HG02885 (cell line): Measurements from ENCODE around the gene RPL39.
"Not testable (repeated sequence)": the region's sequence is repeated elsewhere in the genome, so short reads cannot be mapped to it uniquely, and the experiment has no call there.

Experiments
- ATAC-seq: cut with Tn5 transposase; IDR thresholded peaks from one replicate; pipeline ENCODE4 v1.9.1; 2021; ENCODE audit warnings: mild to moderate bottlenecking; ENCODE audit not compliant: unreplicated experiment, poor library complexity

RPL39 gene

GRCh38 chrX:119791437-119792231 lies at the start of gene RPL39:
RPL39 (minus strand) TSS chrX:119791630; CDS start chrX:119791576, 54 bp downstream.
- peak; percentile 86 for ATAC-seq

DNA sequence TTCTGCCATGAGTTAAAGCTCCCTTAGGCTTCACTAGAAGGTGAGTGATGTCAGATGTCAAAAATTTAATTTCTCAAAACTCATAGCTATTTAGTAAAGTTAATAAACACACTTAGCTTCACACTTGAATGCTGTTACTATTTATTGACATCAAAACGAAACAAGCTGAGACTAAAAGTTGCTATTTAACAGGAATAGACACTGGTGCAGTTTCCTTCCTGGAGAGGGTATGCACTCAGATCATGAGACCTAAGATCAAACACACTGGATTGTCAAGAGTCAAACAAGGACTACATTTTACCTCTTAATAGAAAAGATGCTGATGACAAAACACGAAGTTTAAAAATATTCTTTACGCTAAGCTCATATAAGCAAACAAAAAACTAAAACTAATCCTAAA lies 42.5 kb upstream of the RPL39 start:
- ATAC-seq, result no peak

DNA sequence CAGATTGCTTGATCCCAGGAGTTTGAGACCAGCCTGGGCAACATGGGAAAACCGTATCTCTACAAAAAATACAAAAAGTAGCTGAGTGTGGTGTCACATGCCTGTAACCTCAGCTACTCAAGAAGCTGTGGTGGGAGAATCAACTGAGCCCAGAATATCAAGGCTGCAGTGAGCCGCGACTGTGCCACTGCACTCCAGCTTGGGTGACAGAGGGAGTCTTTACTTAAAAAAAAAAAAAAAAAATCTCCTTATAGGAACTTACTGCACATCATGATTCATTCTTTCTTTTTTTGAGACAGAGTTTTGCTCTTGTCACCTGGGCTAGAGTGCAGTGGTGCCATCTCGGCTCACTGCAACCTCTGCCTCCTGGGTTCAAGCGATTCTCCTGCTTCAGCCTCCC lies 37.0 kb upstream of the RPL39 start:
- ATAC-seq, result no peak

- ATAC-seq, result peak; percentile 39
These were observed 35.0 kb upstream of the RPL39 start for GRCh38 chrX:119826399-119826959.

DNA sequence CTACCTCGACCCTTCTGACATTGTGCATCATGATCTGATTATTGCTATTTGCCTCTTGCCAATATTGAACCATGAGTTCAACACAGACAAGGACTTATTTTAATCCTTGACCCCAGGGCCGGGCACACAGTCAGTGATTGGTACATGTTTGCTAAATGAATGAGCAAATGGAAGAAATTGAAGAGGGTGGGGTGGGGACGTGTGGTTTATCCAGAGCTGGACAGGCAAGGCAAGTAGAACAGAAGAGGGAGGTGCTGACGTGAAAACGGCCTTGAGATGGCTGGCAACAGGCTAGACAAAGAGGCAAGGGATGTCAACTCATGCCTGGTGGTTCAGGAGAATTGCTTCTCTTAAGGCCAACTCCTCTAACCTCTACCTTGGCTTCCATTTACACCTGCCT lies 32.8 kb upstream of the RPL39 start:
- ATAC-seq, result not testable (repeated sequence)

- ATAC-seq, result peak; percentile 90
These were observed 30.3 kb upstream of the RPL39 start for GRCh38 chrX:119821703-119822102.

DNA sequence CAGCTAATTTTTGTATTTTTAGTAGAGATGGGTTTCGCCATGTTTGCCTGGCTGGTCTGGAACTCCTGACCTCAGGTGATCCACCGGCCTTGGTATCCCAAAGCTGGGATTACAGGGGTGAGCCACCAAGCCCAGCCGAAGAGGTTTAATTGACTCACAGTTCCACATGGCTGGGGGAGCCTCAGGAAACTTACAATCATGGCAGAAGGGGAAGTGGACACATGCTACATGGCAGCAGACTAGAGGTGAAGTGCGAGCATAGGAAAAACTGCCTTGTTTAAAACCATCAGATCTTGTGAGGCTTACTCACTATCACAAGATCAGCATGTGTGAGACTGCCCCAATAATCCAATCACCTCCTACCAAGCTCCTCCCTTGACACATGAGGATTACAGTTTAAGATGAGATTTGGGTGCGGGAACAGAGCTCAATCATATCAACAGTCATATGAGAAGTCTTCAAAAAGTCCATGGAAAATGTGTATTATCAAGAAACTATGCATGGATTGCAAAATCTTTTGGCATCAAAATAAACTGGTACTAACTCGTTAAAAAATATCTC lies 25.8 kb upstream of the RPL39 start:
- ATAC-seq, result no peak

DNA sequence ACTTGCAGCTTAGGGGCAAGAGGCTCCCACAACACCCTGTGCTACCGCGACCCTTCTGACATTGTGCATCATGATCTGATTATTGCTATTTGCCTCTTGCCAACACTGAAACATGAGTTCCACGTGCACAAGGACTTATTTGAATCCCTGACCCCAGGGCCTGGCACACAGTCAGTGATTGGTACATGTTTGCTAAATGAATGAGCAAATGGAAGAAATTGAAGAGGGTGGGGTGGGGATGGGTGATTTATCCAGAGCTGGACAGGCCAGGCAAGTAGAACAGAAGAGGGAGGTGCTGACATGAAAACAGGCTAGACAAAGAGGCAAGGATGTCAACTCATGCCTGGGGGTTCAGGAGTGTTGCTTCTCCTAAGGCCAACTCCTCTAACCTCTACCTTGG lies 24.9 kb upstream of the RPL39 start:
- ATAC-seq, result no peak

- ATAC-seq, result no peak
These were observed 17.8 kb upstream of the RPL39 start for GRCh38 chrX:119809185-119809666.

DNA sequence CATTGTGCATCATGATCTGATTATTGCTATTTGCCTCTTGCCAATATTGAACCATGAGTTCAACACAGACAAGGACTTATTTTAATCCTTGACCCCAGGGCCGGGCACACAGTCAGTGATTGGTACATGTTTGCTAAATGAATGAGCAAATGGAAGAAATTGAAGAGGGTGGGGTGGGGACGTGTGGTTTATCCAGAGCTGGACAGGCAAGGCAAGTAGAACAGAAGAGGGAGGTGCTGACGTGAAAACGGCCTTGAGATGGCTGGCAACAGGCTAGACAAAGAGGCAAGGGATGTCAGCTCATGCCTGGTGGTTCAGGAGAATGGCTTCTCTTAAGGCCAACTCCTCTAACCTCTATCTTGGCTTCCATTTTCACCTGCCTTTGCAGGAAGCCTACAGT lies 17.0 kb upstream of the RPL39 start:
- not testable (repeated sequence) for ATAC-seq

DNA sequence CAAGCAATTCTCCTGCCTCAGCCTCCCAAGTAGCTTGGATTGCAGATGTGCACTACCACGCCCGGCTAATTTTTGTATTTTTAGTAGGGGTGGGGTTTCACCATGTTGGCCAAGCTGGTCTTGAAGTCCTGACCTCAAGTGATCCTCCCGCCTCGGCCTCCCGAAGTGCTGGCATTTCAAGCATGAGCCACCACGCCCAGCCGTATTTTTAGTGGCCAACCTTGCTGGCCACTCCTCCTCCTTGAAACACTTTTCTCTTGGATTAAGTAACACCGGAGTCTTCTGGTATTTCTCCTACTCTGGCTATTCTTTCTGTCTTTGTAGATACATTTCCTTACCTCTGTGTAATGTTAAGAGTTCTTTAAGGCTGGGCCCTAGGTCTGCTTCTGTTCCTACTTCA lies 11.1 kb upstream of the RPL39 start:
- ATAC-seq, result no peak

- ATAC-seq, result no peak
These were observed 10.1 kb upstream of the RPL39 start for GRCh38 chrX:119801253-119802221.

DNA sequence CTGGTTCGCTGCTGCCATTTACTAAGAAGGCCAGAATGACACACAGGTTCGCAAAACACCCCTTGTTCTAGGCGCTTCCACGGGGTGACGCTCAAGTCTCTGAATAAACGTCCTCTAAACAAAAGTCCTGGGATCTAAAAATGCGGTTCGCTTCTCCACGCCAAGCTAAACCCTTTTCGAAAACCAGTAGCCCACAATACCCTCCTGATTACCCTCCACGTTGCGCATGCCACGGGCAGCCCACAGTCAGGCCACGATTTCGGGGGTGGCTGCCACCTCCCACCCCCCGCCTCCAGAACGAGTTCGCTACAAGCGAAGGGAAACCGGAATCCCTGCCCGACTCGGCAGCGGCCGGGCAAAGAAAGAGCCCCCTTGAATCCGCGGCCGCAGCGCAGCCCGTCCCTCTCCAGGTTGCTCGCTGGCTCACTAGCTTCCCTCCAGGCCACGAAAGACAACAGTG lies 423 bp downstream of the RPL39 start:
- peak; percentile 23 for ATAC-seq

- ATAC-seq, result peak; percentile 72
These were observed 6.5 kb downstream of the RPL39 start for GRCh38 chrX:119784747-119785446.

DNA sequence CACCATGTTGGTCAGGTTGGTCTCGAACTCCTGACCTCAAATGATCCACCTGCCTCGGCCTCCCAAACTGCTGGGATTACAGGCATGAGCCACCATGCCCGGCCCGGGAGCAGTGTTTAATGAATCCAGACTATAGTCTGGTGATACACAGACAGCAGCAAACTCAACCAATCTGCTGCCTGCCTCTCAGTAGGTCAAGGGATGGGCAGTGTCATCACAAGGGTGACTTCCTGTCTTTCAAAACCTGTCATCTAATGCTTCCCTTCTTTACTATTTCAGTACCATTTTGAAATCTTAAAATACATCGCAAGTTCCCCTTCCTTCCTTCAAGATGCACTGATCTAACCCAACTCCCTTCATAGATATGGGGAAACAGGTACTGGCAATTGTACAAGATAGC lies 8.4 kb downstream of the RPL39 start:
- no peak for ATAC-seq

- no peak for ATAC-seq
These were observed 12.6 kb downstream of the RPL39 start for GRCh38 chrX:119778829-119779228.

DNA sequence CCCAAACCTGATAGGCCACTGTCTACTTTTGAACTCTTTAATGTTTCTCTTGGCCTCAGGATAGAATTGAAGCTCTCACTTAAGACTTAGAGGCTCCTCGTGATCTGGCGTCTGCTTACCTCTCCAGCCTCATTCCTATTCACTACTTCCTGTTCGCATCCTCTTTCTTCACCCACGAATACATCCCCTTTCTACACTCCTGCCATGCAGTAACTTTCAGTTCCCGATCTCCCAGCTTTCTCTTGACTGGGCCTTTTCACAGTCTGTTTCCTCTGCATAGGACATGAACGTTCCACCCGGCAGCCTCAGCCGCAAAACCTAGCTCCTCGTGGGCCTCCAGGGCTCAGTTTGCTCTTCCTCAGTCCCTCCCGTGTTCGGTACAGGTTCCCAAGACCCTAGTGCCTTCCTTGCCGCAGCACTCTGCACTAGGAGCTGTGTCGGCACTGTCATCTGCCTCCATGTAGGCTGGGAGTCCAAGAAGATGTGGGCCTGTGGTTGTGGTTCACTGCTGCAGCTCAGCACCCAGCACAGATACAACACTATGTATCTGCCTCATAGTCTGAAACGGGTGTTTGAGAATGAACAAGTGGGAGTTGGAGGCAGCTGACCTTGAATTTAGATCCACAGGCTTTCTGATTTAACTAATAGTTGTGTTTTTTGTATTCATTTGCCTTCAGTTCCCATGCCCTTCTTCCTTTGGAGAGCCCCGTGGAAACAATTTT lies 15.8 kb downstream of the RPL39 start:
- no peak for ATAC-seq

DNA sequence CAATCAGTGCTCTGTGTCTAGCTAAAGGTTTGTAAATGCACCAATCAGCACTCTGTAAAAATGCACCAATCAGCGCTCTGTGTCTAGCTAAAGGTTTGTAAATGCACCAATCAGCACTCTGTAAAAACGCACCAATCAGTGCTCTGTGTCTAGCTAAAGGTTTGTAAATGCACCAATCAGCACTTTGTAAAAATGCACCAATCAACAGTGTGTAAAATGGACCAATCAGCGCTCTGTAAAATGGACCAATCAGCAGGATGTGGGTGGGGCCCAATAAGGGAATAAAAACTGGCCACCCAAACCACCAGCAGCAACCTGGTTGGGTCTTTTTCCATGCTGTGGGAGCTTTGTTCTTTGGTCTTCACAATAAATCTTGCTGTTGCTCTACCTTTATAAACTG lies 22.0 kb downstream of the RPL39 start:
- not testable (repeated sequence) for ATAC-seq

GRCh38 chrX:119768436-119768835 lies 23.0 kb downstream of the RPL39 start:
- ATAC-seq, result not testable (repeated sequence)
